A172 (cell line): ENCODE data around the gene PARN. TPM values are rescaled to one million over a fixed set of nuclear protein-coding genes. Genes with fewer than 3 reads are reported as not detected.

Experiments used
- DNase-seq: peaks from one replicate; pipeline ENCODE4 v3.0.0-alpha.2; 2015; ENCODE audit warnings: low spot score
- total RNA-seq: library from RNA; depleted of rRNA; stranded (reverse); fragments of >200 nt; shearing (Covaris generic); gene quantifications from 2 replicates; pipeline ENCODE4 v1.2.3, GENCODE V29; 2014

The PARN gene
- total RNA-seq, 1 experiment from 2014 or later: 86.6 TPM

- no peak for DNase-seq
Measured at GRCh38 chr16:14499110-14499509, 130.9 kb downstream of the PARN start.

GRCh38 chr16:14497245-14498082 is 132.6 kb downstream of the PARN start:
- no peak for DNase-seq

GRCh38 chr16:14496786-14497185 is 133.3 kb downstream of the PARN start:
- no peak for DNase-seq

DNA sequence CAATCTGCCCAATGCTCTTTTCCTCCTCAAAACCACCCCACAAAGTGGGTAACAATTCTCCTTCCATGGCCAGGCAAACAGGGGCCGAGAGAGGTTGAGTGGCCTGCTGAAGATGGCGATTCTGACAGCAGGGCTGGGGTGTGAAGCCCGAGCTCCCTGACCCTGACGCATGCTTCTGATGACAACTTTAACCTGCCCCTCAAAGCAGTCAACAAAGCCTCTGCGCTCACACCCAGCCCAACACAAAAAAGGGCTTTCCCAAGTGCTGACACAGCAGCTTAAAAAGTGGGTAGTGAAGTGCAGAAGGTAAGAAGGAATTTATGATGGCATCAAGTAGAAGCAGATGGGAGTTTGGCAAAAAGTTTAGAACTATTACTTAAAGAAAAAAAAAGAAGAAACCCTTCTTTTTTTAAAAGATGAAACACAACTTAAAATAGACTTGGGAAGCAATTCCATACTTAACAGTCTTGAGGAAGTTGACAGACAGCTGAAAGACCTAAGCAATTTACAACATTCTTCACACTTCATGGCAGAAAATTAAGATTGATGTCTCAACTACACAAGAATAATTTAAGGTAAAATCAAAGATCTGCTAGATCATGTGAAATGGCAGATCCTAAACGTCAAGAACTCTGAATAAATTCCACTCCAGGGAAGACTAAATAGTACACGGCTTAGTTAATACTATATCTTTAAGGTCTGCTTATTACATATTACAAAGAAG is 133.9 kb downstream of the PARN start:
- DNase-seq: no peak

DNA sequence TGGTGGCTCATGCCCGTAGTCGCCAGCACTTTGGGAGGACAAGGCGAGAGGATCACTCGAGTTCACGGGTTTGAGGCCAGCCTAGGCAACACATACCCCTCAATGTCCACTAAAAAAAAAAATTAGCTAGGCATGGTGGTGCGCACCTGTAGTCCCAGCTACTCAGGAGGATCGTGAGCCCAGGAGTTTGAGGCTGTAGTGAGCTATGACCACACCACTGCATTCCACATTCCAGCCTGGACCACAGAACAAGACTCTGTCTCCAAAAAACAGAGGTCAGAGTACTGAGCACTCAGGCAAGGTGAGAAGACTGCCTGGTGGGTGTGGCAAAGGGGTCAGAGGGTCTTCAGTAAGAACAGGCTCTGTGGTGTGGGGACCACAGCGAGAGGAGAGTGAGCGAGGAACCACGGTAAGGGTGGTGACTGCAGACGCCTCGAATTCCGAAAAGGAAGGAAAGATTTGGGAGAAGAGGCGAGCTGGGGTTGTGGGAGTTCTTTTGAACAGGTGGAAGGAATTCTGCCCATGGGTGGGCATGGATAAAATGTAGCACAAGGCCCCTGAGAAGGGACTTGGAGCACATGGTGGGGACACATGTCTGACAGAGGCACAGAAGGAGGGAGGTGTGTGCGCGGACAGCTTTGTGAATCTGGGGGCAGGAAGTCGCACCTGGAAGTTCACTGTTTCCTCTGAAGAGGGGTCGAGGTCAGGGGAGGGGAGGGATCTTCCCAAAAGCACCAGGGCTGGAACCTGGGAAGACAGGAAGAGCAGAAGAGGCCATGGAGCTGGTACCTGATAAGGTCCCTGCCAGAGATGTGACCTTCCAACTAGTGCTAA is 134.6 kb downstream of the PARN start:
- no peak for DNase-seq

- DNase-seq: peak; percentile 77
Measured at GRCh38 chr16:14494396-14494966, 135.6 kb downstream of the PARN start.

DNA sequence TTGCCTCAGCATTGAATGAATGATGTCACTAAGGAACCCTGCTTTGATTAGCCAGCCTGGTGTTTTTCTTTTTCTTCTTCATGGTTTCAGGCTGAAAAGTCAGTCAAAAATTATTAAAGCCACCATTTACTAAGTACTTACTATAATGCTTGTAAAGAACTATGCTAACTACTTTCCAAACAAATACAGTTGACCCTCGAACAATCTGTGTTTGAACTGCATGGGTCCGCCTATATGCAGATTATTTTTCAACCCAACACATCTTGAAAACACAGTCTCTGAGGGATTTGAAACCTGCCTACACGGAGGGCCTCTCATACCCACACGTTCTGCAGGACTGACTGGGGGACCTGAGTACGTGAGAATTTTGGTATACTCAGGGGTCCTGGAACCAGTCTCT is 136.3 kb downstream of the PARN start:
- DNase-seq: no peak

DNA sequence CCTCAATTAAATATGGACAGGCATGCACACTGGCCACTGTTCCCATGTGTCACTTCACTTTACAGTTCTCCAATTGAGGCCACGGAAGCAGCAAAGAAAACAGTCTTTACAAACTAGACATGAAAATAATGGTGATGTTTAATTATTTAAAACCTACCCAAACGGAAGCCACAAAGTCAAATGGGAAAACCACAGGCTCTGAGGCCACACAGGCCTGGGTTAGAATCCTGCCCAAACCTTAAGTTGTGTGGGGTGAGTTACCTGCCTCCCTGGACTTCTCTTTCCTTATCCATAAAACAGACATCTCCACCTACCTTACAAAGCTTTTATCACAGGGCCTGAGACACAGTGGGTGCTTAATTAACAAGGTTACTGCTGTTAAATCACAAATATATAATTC is 137.4 kb downstream of the PARN start:
- no peak for DNase-seq

GRCh38 chr16:14491861-14492529 is 138.1 kb downstream of the PARN start:
- no peak for DNase-seq

DNA sequence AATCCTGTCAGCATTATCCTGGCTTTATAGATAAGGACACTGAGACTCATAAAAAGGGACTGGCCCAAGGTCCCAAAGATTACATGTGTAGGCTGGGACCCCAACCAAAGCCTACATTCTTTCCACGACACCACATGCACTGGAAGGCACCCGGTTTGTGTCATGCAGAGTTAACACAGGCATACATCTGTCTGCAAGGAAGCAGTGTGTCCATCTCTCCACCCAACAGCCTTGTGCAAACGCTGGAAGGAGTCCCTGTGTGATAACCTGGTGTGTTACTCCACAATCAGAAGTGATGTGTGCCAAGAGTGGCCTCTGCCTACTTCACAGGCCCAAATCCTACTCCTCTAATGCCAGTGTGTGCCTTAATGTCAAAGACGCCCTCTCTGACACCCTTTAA is 139.8 kb downstream of the PARN start:
- no peak for DNase-seq

- DNase-seq: no peak
Measured at GRCh38 chr16:14489460-14489859, 140.6 kb downstream of the PARN start.

- DNase-seq: peak; percentile 41
Measured at GRCh38 chr16:14487579-14487978, 142.5 kb downstream of the PARN start.

- DNase-seq: peak; percentile 96
Measured at GRCh38 chr16:14486520-14487303, 143.3 kb downstream of the PARN start.

- DNase-seq: no peak
Measured at GRCh38 chr16:14485811-14486519, 144.1 kb downstream of the PARN start.

DNA sequence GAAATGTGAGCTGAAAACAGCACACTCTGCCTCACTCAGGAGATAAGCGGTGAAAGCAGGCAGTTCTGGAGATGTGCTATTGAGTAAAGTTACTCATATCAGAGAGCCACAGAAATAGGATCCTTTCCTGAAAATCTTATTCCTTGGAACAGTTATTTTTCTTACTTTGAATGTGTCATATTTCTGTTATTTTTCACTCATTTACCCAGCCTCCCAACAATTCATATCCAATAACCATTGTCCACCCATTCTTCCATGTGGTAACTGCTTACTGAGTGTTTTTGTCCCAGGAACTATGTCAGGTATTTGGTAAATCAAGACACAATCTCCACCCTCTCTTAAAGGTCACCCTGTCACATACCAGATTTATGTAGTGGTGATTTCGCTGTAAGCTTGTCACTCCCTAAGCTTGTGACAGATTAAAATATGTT is 144.9 kb downstream of the PARN start:
- DNase-seq: no peak

DNA sequence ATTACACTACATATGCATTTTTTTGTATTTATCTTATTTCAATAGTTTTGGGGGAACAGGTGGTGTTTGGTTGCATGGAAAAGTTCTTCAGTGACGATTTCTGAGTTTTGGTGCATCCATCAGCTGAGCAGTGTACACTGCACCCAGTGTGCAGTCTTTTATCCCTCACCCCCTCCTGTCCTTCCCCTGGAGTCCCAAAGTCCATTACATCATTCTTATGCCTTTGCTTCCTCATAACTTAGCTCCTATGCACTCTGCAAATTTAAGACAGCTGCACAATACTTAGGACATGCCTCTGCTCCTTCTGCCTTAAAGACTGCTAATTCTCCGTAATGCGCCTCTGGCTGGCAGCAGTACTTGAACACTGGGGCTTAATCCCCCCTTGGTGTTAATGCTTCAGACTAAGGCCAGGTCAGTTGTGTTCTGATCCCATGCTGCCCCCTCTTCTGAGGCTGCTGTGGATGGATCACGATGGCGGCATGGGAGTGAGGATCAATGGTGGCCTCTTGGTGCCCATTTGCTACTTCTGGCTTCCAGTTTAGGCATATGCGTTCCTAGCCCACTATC is 146.2 kb downstream of the PARN start:
- DNase-seq: no peak

DNA sequence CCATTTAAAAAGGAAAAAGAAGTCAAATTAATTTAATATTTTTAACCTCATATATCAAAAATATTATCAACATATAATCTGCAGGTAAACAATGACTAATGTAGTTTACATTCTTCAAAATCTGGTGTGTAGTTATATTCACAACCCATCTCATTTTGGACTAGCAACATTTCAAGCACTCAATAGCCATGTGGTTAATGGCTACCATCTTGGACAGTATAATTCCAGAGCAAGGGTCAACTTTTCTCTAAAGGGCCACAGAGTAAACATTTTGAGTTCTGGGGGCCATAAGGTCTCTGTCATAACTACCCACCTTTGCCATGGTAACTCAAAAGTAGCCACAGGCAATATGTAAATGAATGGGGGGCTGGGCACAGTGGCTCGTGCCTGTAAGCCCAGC is 153.9 kb downstream of the PARN start:
- DNase-seq: no peak

DNA sequence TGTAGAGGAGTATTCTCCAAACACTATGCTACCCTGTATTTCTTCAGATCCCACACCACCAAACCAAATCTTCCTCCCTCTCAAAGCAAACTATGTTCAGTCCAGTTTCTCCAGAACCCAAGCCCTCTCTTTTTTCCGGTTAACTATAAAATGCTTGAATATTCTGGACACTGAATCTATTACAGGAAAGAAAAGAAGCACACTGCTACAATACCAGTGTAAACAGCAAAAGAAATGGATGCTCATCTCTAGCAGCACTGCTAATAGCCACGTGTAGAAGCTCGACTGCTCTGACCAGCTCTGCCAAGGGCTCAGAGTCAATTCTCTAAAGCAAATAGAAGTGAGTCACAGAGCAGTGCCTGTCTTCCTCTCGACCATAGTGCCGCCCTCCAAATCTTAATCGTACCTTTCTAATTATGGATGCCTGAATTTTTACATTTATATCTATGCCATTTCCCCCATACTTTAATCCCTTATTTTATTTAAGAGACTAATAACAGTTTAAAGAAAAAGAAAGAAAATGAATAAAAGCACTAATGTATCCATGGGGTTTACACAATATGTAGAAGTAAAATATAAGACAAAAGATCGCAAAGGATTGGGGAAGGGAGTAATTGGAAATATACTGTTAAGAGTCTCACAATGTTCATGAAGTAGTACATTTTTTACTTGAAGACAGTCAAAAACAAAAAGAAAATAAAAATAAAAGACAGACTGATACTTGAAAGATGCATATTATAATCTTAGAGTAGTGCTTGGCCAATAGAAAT is 154.5 kb downstream of the PARN start:
- no peak for DNase-seq

DNA sequence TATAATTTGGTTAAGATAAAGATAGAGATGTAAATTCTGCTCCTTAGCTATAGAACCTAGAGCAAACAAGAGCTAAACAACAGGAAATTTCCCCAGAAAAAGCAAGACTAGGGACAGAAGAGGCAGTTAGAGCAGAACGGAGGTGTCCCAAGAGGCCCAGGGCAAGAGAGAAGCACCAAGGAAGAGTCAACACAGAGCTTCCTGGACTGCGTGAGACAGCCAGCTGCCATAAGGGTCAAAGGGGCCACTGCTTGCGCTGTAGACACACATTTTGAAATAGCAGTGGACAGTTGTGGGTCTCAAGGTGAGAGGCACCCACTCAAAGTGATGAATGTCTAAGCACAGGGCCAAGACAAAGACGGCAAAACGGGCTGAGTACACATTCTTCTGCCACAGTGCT is 156.6 kb downstream of the PARN start:
- no peak for DNase-seq
